Common myeloid progenitor, CD34-positive (primary cell): Measurements from ENCODE around the gene PNLIPRP2.

Experiments
- CTCF ChIA-PET: fragments of 350-600 bp; sonication (Branson Sonifier 250); formaldehyde crosslinking; loops from one replicate; lab custom pipeline; 2021; ENCODE audit warnings: antibody characterized with exemption; lab: Charles Lee
- POLR2A ChIA-PET: fragments of 350-600 bp; sonication (Branson Sonifier 250); formaldehyde crosslinking; loops from one replicate; lab custom pipeline; 2021; ENCODE audit warnings: antibody characterized with exemption; lab: Charles Lee
- DNase-seq, 3 donors: peaks; one replicate each; pipeline versions ENCODE4 v3.0.0 to v3.0.0-alpha.2; 2013
- H3K27ac ChIP-seq, 2 experiments: 1 replicate in 1 of 2; 2 replicates in 1 of 2; pipeline ENCODE4 v1.7.0; 2013; ENCODE audit warnings: inconsistent platforms in 2 of 2, low read length in 2 of 2, mild to moderate bottlenecking in 2 of 2, low read depth in 1 of 2, moderate library complexity in 1 of 2; ENCODE audit not compliant: severe bottlenecking in 2 of 2, insufficient read depth in 1 of 2, poor library complexity in 1 of 2
- H3K27me3 ChIP-seq, 5 experiments: replicated peaks in 2 of 5; 1 replicate in 3 of 5; 2 replicates in 2 of 5; pipeline versions ENCODE4 v1.6.1 to v1.7.0; 2013; ENCODE audit warnings: low read length in 4 of 5, mild to moderate bottlenecking in 2 of 5, moderate library complexity in 2 of 5, inconsistent platforms in 1 of 5; ENCODE audit not compliant: insufficient read depth in 5 of 5, control insufficient read depth in 4 of 5
- H3K36me3 ChIP-seq, 4 experiments: 1 replicate in 2 of 4; 2 replicates in 2 of 4; pipeline versions ENCODE4 v1.6.1 to v1.7.0; 2013; ENCODE audit warnings: low read length in 3 of 4, control low read depth in 1 of 4, mild to moderate bottlenecking in 1 of 4; ENCODE audit not compliant: control insufficient read depth in 4 of 4, insufficient read depth in 4 of 4
- H3K4me1 ChIP-seq, 4 experiments: 1 replicate in 3 of 4; 2 replicates in 1 of 4; pipeline versions ENCODE4 v1.6.1 to v1.7.1; 2013; ENCODE audit warnings: low read length in 3 of 4, mild to moderate bottlenecking in 3 of 4, control low read depth in 1 of 4, inconsistent platforms in 1 of 4, moderate library complexity in 1 of 4; ENCODE audit not compliant: control insufficient read depth in 4 of 4, insufficient read depth in 4 of 4; ENCODE audit errors: control extremely low read depth in 1 of 4
- H3K4me3 ChIP-seq, 7 experiments: 1 replicate in 4 of 7; 2 replicates in 3 of 7; pipeline versions ENCODE4 v1.5.1 to v1.7.0; 2013; ENCODE audit warnings: mild to moderate bottlenecking in 7 of 7, low read length in 6 of 7, moderate library complexity in 6 of 7, inconsistent platforms in 2 of 7, low read depth in 2 of 7, control low read depth in 1 of 7; ENCODE audit not compliant: insufficient read depth in 4 of 7, control insufficient read depth in 1 of 7; ENCODE audit errors: extremely low read depth in 1 of 7
- H3K9me3 ChIP-seq, 5 experiments: 1 replicate in 4 of 5; 2 replicates in 1 of 5; pipeline versions ENCODE4 v1.6.1 to v1.7.1; 2013; ENCODE audit warnings: low read length in 4 of 5, mild to moderate bottlenecking in 2 of 5, inconsistent platforms in 1 of 5, low read depth in 1 of 5, moderate library complexity in 1 of 5; ENCODE audit not compliant: control insufficient read depth in 4 of 5, insufficient read depth in 2 of 5; ENCODE audit errors: control extremely low read depth in 1 of 5
- WGBS: methylation state at CpG from one replicate; pipeline ENCODE4 v1.1.5; 2013; ENCODE audit not compliant: insufficient coverage; 5-methylcytosine and 5-hydroxymethylcytosine counted together

PNLIPRP2 gene

DNA sequence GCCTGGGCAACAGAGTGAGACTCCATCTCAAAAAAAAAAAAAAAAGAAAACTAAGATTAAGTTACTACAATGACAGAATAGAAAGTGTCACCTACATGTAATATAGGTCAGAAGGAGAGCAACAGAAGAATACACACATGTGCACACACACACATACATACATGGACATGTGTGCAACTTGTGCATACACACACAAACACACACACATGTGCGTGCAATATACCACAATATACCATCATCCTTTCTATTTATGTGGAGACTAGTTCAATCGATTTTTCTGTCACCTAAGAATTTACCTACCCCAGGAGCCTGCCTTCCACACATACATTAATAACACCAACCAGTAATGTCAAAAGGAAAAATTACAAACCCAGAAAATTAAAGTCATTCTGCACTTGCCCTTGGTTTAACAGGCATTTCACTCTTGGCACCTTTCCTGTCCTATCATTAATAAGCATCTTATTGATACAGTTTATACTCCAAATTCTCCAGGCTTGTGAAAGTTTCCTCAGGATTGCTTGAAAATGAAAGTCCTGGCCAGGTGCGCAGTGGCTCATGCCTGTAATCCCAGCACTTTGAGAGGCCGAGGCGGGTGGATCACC, 27.5 kb upstream of the PNLIPRP2 start:
- H3K4me3 ChIP-seq, result no peak overlapping the region
- 100% methylated on average over 1 of the region's 5 CpGs for WGBS

GRCh38 chr10:116594525-116595035, 26.2 kb upstream of the PNLIPRP2 start:
- no peak for DNase-seq
- no peaks in the 10 kb centered on the region for H3K4me1 ChIP-seq
- no peaks in the 10 kb centered on the region for H3K27me3 ChIP-seq
- WGBS, result 97% methylated on average over 6 of the region's 7 CpGs
- no peak overlapping the region for H3K4me3 ChIP-seq
- H3K36me3 ChIP-seq, result no peaks in the 10 kb centered on the region
- H3K9me3 ChIP-seq, result no peaks in the 10 kb centered on the region
- ChIA-PET CTCF (no interaction called here), POLR2A (no interaction called here)
- no peak overlapping the region for H3K27ac ChIP-seq

More for the DNA sequence above, 27.5 kb upstream of the PNLIPRP2 start:
- POLR2A ChIA-PET, result no interaction called here
- CTCF ChIA-PET, result no interaction called here
- DNase-seq, result no peak
- no peaks in the 10 kb centered on the region for H3K9me3 ChIP-seq
- no peaks in the 10 kb centered on the region for H3K27me3 ChIP-seq
- H3K27ac ChIP-seq, result no peak overlapping the region
- H3K36me3 ChIP-seq, result no peaks in the 10 kb centered on the region
- H3K4me1 ChIP-seq, result no peaks in the 10 kb centered on the region

- H3K4me1 ChIP-seq, result no peaks in the 10 kb centered on the region
- WGBS, result 93% methylated on average over 2 of the region's 2 CpGs
- no peaks in the 10 kb centered on the region for H3K36me3 ChIP-seq
- H3K9me3 ChIP-seq, result no peaks in the 10 kb centered on the region
- CTCF ChIA-PET, result no interaction called here
- no peaks in the 10 kb centered on the region for H3K27me3 ChIP-seq
- POLR2A ChIA-PET, result no interaction called here
- no peak overlapping the region for H3K4me3 ChIP-seq
- no peak for DNase-seq
- no peak overlapping the region for H3K27ac ChIP-seq
Measured at GRCh38 chr10:116596062-116596461, 24.7 kb upstream of the PNLIPRP2 start.

GRCh38 chr10:116597543-116597942, 23.2 kb upstream of the PNLIPRP2 start:
- no peak overlapping the region for H3K27ac ChIP-seq
- H3K27me3 ChIP-seq, result no peaks in the 10 kb centered on the region
- POLR2A ChIA-PET, result no interaction called here
- no peaks in the 10 kb centered on the region for H3K4me1 ChIP-seq
- H3K36me3 ChIP-seq, result no peaks in the 10 kb centered on the region
- H3K4me3 ChIP-seq, result no peak overlapping the region
- no peaks in the 10 kb centered on the region for H3K9me3 ChIP-seq
- no peak for DNase-seq
- CTCF ChIA-PET, result no interaction called here
- 88% methylated on average over 5 of the region's 5 CpGs for WGBS

DNA sequence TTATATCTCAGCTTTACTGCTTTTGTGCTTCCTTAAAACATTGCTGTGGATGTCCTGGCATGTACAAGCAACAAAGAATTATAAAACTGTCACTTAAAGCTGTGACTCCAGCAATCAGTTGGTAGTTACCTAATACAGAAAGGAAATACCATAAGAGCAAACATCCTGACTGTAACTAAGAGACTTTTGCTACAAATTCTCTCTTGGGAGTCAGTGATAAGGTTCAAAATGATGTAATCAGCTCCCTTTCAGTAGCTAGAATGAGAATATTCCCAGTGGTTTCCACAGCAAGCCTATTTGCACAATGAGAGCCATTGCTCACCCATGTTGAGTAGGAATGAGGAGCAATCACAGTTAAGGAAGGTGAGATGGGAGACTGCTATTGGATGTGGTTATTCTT, 22.4 kb upstream of the PNLIPRP2 start:
- Histone ChIP-seq H3K9me3 (no peaks in the 10 kb centered on the region), H3K27me3 (no peaks in the 10 kb centered on the region), H3K4me1 (no peaks in the 10 kb centered on the region), H3K36me3 (no peaks in the 10 kb centered on the region), H3K4me3 (no peak overlapping the region), H3K27ac (no peak overlapping the region)
- POLR2A ChIA-PET, result no interaction called here
- DNase-seq, result no peak
- CTCF ChIA-PET, result no interaction called here

- 96% methylated on average over 4 of the region's 5 CpGs for WGBS
- CTCF ChIA-PET, result no interaction called here
- Histone ChIP-seq H3K36me3 (no peaks in the 10 kb centered on the region), H3K4me1 (no peaks in the 10 kb centered on the region), H3K4me3 (no peak overlapping the region), H3K9me3 (no peaks in the 10 kb centered on the region), H3K27me3 (no peaks in the 10 kb centered on the region), H3K27ac (no peak overlapping the region)
- DNase-seq, result no peak
- POLR2A ChIA-PET, result no interaction called here
Measured at GRCh38 chr10:116599991-116600390, 20.8 kb upstream of the PNLIPRP2 start.

- ChIA-PET CTCF (no interaction called here), POLR2A (no interaction called here)
- H3K27me3 ChIP-seq, result peaks cover 0 to 2% (median 0%) of the 10 kb centered on the region in 5 experiments
- DNase-seq, result no peak
- no peaks in the 10 kb centered on the region for H3K36me3 ChIP-seq
- no peak overlapping the region for H3K4me3 ChIP-seq
- H3K4me1 ChIP-seq, result no peaks in the 10 kb centered on the region
- 95% methylated on average over 10 of the region's 10 CpGs for WGBS
- no peak overlapping the region for H3K27ac ChIP-seq
- H3K9me3 ChIP-seq, result no peaks in the 10 kb centered on the region
Measured at GRCh38 chr10:116602648-116603400, 17.9 kb upstream of the PNLIPRP2 start.
